ENCODE results near the gene NANP. TPM values are rescaled to one million over a fixed set of nuclear protein-coding genes. Genes with fewer than 3 reads are reported as not detected.

Gene NANP
- total and polyA plus RNA-seq, 2 of the 13 experiments (the other 11 are each of a cell fraction or from before 2014, with no cell fraction given) = 8.9 to 21.5 TPM

DNA sequence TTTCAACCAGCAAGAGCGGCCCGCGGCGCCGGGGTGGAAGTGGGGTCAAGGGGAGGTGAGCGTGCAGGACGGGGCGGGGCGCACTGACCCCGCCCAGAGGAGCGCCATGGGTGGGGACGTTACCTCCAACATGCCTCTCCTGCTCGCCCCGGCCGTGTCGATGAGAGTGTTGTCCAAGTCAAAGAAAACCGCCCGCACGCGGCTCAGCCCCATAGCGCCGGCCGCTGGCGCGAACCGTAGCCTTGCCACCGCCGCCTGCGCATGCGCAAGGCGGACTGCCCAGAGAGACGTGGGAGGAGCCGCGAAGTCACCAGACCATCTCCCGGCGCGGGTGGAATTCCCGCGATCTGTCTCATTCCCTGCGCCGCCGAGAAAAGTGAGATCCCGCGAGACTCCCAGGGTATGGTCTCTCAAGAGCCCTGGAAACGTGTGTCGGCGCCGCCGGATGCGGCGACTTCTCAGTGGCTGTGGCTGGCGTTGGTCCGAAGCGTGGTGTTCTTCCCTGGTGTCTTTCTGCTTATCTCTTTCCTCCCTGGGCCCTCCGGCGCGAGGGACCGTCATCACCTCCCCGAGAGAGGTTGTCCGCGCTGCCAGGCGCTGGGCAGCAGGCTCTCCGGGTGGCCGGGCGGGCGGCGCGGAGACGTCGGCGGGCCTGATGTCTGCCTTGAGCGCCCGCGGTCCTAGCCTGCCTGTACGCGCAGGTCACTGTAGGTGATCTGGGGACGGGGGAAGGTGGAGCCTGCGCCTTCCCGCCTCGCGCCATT lies at the start of gene NANP (continued):
- TF ChIP-seq ZNF468 (CRISPR knock-in tag; IDR thresholded peaks at IDR 0.05) (peak; percentile 97), ARNT2 (CRISPR knock-in tag; IDR thresholded peaks at IDR 0.05; ENCODE audit: low read depth) (peak; percentile 98), MAFG (CRISPR knock-in tag; IDR thresholded peaks at IDR 0.05) (no peak; the same call in 1 of the 2 replicates), ARNT (IDR thresholded peaks at IDR 0.05) (no peak), ZNF326 (CRISPR knock-in tag; IDR thresholded peaks at IDR 0.05; ENCODE audit: borderline replicate concordance) (no peak), PHF8 (CRISPR knock-in tag; IDR thresholded peaks at IDR 0.05) (peak; percentile 98), SOX5 (CRISPR knock-in tag; IDR thresholded peaks at IDR 0.05; ENCODE audit: borderline replicate concordance) (peak; percentile 78; the same call in 1 of the 2 replicates), ZNF605 (CRISPR knock-in tag; IDR thresholded peaks at IDR 0.05) (peak; percentile 95), ARNTL (CRISPR knock-in tag; IDR thresholded peaks at IDR 0.05) (peak; percentile 82; the same call in 1 of the 2 replicates), IKZF1 (IDR thresholded peaks at IDR 0.05) (no peak), MAFK (conservative IDR thresholded peaks at IDR 0.05 in 1 of 2, IDR thresholded peaks at IDR 0.05 in 1 of 2; ENCODE audit: low read length in 2 of 2) (no peak), SAFB2 (CRISPR knock-in tag; IDR thresholded peaks at IDR 0.05; ENCODE audit: borderline replicate concordance, low read depth) (peak; percentile 95), ZFP82 (CRISPR knock-in tag; IDR thresholded peaks at IDR 0.05; ENCODE audit: borderline replicate concordance) (peak; percentile 99), CC2D1A (CRISPR knock-in tag; IDR thresholded peaks at IDR 0.05) (peak; percentile 99), DNMT1 (CRISPR knock-in tag; IDR thresholded peaks at IDR 0.05) (peak; percentile 99), ZNF430 (CRISPR knock-in tag; IDR thresholded peaks at IDR 0.05) (peak; percentile 66; the same call in 1 of the 2 replicates), KLF12 (CRISPR knock-in tag; IDR thresholded peaks at IDR 0.05; ENCODE audit: borderline replicate concordance) (peak; percentile 69), MED1 (CRISPR knock-in tag; IDR thresholded peaks at IDR 0.05) (peak; percentile 82), THAP11 (CRISPR knock-in tag; IDR thresholded peaks at IDR 0.05) (peak; percentile 91), ZNF256 (CRISPR knock-in tag; conservative IDR thresholded peaks at IDR 0.05) (peak; percentile 70)
- TF ChIP-seq, protein P1, sequence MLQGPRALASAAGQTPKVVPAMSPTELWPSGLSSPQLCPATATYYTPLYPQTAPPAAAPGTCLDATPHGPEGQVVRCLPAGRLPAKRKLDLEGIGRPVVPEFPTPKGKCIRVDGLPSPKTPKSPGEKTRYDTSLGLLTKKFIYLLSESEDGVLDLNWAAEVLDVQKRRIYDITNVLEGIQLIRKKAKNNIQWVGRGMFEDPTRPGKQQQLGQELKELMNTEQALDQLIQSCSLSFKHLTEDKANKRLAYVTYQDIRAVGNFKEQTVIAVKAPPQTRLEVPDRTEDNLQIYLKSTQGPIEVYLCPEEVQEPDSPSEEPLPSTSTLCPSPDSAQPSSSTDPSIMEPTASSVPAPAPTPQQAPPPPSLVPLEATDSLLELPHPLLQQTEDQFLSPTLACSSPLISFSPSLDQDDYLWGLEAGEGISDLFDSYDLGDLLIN (CRISPR knock-in tag; IDR thresholded peaks at IDR 0.05; ENCODE audit: borderline replicate concordance) = peak; percentile 98; the same call in 1 of the 2 replicates
- TF ChIP-seq, protein P2, sequence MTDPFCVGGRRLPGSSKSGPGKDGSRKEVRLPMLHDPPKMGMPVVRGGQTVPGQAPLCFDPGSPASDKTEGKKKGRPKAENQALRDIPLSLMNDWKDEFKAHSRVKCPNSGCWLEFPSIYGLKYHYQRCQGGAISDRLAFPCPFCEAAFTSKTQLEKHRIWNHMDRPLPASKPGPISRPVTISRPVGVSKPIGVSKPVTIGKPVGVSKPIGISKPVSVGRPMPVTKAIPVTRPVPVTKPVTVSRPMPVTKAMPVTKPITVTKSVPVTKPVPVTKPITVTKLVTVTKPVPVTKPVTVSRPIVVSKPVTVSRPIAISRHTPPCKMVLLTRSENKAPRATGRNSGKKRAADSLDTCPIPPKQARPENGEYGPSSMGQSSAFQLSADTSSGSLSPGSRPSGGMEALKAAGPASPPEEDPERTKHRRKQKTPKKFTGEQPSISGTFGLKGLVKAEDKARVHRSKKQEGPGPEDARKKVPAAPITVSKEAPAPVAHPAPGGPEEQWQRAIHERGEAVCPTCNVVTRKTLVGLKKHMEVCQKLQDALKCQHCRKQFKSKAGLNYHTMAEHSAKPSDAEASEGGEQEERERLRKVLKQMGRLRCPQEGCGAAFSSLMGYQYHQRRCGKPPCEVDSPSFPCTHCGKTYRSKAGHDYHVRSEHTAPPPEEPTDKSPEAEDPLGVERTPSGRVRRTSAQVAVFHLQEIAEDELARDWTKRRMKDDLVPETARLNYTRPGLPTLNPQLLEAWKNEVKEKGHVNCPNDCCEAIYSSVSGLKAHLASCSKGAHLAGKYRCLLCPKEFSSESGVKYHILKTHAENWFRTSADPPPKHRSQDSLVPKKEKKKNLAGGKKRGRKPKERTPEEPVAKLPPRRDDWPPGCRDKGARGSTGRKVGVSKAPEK (CRISPR knock-in tag; IDR thresholded peaks at IDR 0.05; ENCODE audit: borderline replicate concordance) = peak; percentile 95
- TF ChIP-seq, protein P3, sequence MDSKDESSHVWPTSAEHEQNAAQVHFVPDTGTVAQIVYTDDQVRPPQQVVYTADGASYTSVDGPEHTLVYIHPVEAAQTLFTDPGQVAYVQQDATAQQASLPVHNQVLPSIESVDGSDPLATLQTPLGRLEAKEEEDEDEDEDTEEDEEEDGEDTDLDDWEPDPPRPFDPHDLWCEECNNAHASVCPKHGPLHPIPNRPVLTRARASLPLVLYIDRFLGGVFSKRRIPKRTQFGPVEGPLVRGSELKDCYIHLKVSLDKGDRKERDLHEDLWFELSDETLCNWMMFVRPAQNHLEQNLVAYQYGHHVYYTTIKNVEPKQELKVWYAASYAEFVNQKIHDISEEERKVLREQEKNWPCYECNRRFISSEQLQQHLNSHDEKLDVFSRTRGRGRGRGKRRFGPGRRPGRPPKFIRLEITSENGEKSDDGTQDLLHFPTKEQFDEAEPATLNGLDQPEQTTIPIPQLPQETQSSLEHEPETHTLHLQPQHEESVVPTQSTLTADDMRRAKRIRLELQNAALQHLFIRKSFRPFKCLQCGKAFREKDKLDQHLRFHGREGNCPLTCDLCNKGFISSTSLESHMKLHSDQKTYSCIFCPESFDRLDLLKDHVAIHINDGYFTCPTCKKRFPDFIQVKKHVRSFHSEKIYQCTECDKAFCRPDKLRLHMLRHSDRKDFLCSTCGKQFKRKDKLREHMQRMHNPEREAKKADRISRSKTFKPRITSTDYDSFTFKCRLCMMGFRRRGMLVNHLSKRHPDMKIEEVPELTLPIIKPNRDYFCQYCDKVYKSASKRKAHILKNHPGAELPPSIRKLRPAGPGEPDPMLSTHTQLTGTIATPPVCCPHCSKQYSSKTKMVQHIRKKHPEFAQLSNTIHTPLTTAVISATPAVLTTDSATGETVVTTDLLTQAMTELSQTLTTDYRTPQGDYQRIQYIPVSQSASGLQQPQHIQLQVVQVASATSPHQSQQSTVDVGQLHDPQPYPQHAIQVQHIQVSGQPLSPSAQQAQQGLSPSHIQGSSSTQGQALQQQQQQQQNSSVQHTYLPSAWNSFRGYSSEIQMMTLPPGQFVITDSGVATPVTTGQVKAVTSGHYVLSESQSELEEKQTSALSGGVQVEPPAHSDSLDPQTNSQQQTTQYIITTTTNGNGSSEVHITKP (CRISPR knock-in tag; IDR thresholded peaks at IDR 0.05; ENCODE audit: low read depth) = peak; percentile 47

Data from HepG2 (cell line).